BJ (cell line): Measurements from ENCODE around the gene TUBGCP2. TPM values are rescaled to one million over a fixed set of nuclear protein-coding genes. Genes with fewer than 3 reads are reported as not detected.

Experiments used
- CTCF ChIA-PET: fragments of 350-600 bp; formaldehyde crosslinking; extraction: SDS; loops from one replicate; lab custom pipeline; 2021; ENCODE audit warnings: antibody characterized with exemption, inconsistent platforms; lab: Yijun Ruan, JAX
- POLR2A ChIA-PET: fragments of 300-600 bp; sonication (Branson Sonifier 250); formaldehyde crosslinking; extraction: SDS; loops from one replicate; lab custom pipeline; 2021; ENCODE audit warnings: antibody characterized with exemption; lab: Charles Lee
- DNase-seq: peaks from one replicate; pipeline ENCODE4 v3.0.0-alpha.2; 2011; ENCODE audit warnings: low read depth
- H3K27me3 ChIP-seq: 2 replicates; pipeline ENCODE4 v1.6.0; 2011; ENCODE audit warnings: low read length; ENCODE audit not compliant: control insufficient read depth, insufficient read depth
- H3K36me3 ChIP-seq: 2 replicates; pipeline ENCODE4 v1.5.1; 2011; ENCODE audit warnings: low read length; ENCODE audit not compliant: control insufficient read depth, insufficient read depth
- H3K4me3 ChIP-seq: 2 replicates; pipeline ENCODE4 v1.5.1; 2011; ENCODE audit warnings: low read depth, mild to moderate bottlenecking, control low read depth, low read length
- polyA plus RNA-seq: library from polyadenylated mRNA; depleted of rRNA; stranded (reverse); fragments of >200 nt; gene quantifications from 2 replicates; pipeline ENCODE4 v1.2.3, GENCODE V29; 2011
- TF ChIP-seq, protein P1 (sequence below): IDR thresholded peaks from 2 replicates; pipeline ENCODE4 v1.5.1; 2011; ENCODE audit warnings: low read depth, mild to moderate bottlenecking, control low read depth, inconsistent platforms, low read length, moderate library complexity; ENCODE audit not compliant: insufficient read depth

Gene TUBGCP2
- polyA plus RNA-seq, 1 experiment: 55.8 TPM

DNA sequence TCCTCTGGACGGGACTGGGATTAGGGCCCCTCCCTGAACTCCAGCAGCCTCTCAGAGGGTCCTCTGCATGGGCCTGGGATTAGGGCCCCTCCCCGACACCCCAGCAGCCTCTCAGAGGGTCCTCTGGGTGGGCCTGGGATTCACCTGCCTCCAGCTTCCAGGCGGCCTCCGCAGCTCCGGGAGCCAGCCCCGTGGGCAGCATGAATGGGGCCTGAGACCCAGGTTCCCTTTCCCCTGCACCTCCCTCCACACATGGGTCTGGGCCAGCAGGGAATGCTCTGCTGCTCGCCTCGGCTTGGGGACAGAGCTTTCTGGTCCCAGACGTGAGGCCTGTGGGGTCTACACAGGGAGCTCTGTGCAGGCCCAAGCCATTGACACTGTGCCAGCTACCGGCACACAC is 5.5 kb downstream of the TUBGCP2 start:
- DNase-seq: no peak
- H3K4me3 ChIP-seq: no peak overlapping the region
- TF ChIP-seq, protein P1, sequence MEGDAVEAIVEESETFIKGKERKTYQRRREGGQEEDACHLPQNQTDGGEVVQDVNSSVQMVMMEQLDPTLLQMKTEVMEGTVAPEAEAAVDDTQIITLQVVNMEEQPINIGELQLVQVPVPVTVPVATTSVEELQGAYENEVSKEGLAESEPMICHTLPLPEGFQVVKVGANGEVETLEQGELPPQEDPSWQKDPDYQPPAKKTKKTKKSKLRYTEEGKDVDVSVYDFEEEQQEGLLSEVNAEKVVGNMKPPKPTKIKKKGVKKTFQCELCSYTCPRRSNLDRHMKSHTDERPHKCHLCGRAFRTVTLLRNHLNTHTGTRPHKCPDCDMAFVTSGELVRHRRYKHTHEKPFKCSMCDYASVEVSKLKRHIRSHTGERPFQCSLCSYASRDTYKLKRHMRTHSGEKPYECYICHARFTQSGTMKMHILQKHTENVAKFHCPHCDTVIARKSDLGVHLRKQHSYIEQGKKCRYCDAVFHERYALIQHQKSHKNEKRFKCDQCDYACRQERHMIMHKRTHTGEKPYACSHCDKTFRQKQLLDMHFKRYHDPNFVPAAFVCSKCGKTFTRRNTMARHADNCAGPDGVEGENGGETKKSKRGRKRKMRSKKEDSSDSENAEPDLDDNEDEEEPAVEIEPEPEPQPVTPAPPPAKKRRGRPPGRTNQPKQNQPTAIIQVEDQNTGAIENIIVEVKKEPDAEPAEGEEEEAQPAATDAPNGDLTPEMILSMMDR: no peak
- ChIA-PET POLR2A (no interaction called here), CTCF (interaction anchor here (0.7 kb wide), 1 partner anchor 400 kb away, joined by 3 read pairs; no protein-coding TSS in a partner anchor)
- peaks cover 23% of the 10 kb centered on the region for H3K36me3 ChIP-seq
- H3K27me3 ChIP-seq: no peaks in the 10 kb centered on the region

DNA sequence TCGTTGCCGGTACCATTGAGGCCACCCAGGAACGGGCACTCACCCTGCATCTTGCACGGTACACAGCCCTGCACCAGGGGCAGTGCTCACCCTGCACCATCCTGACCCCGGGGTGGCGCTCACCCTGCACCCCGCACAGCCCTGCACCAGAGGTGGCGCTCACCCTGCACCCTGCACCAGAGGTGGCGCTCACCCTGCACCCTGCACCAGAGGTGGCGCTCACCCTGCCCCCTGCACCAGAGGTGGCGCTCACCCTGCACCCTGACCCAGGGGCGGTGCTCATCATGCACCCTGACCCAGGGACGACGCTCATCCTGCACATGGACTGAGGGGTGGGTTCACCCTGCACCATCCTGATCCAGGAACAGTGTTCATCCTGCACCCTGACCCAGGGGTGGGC is 6.4 kb downstream of the TUBGCP2 start:
- Histone ChIP-seq H3K4me3 (no peak overlapping the region), H3K36me3 (peaks cover 28% of the 10 kb centered on the region), H3K27me3 (no peaks in the 10 kb centered on the region)
- ChIA-PET POLR2A (no interaction called here), CTCF (no interaction called here)
- DNase-seq: no peak
- TF ChIP-seq, protein P1: no peak

DNA sequence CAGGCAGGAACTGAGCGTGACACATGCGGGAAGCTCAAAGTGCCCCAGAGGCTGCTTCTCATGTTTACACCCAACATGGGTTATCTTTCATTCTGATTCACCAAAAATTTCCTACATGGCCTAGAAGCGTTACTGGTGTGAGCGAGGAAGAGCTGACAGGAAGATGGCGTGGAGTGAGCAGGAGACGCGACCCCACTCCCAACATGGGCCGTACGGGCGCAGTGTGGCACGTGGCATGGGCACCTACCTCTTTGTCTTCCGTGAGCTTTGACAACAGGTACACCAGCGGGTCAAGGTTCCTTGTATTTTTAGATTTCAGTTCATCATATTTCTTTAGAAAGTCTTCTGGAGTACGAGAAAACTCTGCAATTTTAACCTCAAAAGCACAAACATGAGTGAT is 8.9 kb downstream of the TUBGCP2 start:
- H3K4me3 ChIP-seq: no peak overlapping the region
- DNase-seq: no peak
- no peaks in the 10 kb centered on the region for H3K27me3 ChIP-seq
- POLR2A ChIA-PET: no interaction called here
- TF ChIP-seq, protein P1: no peak
- CTCF ChIA-PET: interaction anchor here (1.3 kb wide), 1 partner anchor 30 kb away, joined by 4 read pairs; no protein-coding TSS in a partner anchor
- peaks cover 44% of the 10 kb centered on the region for H3K36me3 ChIP-seq

DNA sequence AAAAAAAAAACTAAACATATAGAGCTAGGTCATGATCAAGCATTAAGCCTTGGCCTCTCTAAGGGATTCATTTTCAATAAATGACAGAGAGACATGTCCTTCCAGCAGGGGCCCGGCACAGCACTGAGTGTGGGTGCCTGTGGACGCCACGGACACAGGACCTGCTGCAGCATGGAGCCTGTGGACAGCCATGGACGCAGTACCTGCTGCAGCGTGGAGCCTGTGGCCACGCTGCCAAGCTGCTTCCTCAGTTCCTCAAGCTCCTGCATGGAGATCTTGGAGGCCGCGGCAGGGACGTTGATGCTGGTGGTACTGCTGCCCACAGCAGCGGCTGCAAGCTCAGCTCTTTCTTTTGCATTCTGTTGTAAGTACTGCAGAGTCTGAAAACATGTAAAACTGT is 9.4 kb downstream of the TUBGCP2 start:
- peaks cover 44% of the 10 kb centered on the region for H3K36me3 ChIP-seq
- DNase-seq: no peak
- TF ChIP-seq, protein P1: no peak
- ChIA-PET POLR2A (no interaction called here), CTCF (interaction anchor here (1.3 kb wide), 1 partner anchor 30 kb away, joined by 4 read pairs; no protein-coding TSS in a partner anchor)
- H3K4me3 ChIP-seq: no peak overlapping the region
- no peaks in the 10 kb centered on the region for H3K27me3 ChIP-seq

DNA sequence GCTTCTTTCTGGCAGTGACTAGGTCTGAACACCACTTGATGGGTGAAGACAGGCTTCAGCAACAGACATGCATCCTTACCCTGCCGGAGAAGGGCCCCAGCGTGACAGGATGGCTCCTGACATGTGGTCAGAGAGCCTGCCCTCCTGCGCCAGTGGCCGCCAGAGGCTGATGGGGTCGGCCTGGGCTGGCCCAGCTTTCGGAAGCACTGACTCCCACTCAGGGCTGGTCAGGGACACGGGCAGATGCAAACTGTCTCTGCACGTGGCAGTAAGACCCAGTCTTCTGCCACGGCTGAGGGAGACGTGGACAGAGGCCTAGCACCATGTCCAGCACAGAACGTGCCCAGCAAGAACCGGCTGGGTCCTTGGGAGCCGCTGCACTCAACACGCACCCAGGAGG is 10.2 kb downstream of the TUBGCP2 start:
- TF ChIP-seq, protein P1: no peak
- Histone ChIP-seq H3K4me3 (no peak overlapping the region), H3K27me3 (no peaks in the 10 kb centered on the region), H3K36me3 (peaks cover 44% of the 10 kb centered on the region)
- ChIA-PET CTCF (interaction anchor here (0.7 kb wide), 1 partner anchor 14 kb away, joined by 3 read pairs; no protein-coding TSS in a partner anchor), POLR2A (no interaction called here)
- no peak for DNase-seq
